SK-N-SH (cell line): Measurements from ENCODE around the gene TSC2. TPM values are rescaled to one million over a fixed set of nuclear protein-coding genes. Genes with fewer than 3 reads are reported as not detected.

Source experiments
- CTCF ChIA-PET: fragments of 300-600, 350-600 bp; formaldehyde crosslinking; extraction: SDS; loops from one replicate; lab custom pipeline; 2021; lab: Yijun Ruan, JAX
- POLR2A ChIA-PET: fragments of 350-600 bp; sonication (Branson Sonifier 250); formaldehyde crosslinking; extraction: SDS; loops from one replicate; lab custom pipeline; 2020; ENCODE audit warnings: antibody characterized with exemption, inconsistent platforms; lab: Yijun Ruan, JAX
- DNase-seq: peaks from one replicate; pipeline ENCODE4 v3.0.0; 2012
- H2AFZ ChIP-seq: fragments of 200-600 bp; sonication (generic); 2 replicates; pipeline ENCODE4 v1.8.1; 2016; ENCODE audit warnings: antibody characterized with exemption, mild to moderate bottlenecking, low read depth
- H3F3A ChIP-seq: fragments of 200-600 bp; sonication (generic); replicated peaks from 2 replicates; pipeline ENCODE3; 2016; ENCODE audit warnings: antibody characterized with exemption, mild to moderate bottlenecking; ENCODE audit not compliant: insufficient read depth
- H3K27ac ChIP-seq, 2 experiments: fragments of 200-500 bp in 1 of 2; fragments of 200-600 bp in 1 of 2; sonication (Bioruptor generic) in 1 of 2; sonication (generic), shearing (Covaris generic) in 1 of 2; 2 replicates each; pipeline versions ENCODE4 v1.5.1 to v1.6.1; 2014 to 2016; ENCODE audit warnings: low read depth in 2 of 2, inconsistent platforms in 1 of 2, low read length in 1 of 2, mild to moderate bottlenecking in 1 of 2, mixed read lengths in 1 of 2
- H3K27me3 ChIP-seq: fragments of 200-600 bp; sonication (generic), shearing (Covaris generic); 2 replicates; pipeline ENCODE4 v1.6.1; 2016; ENCODE audit warnings: mixed run types; ENCODE audit not compliant: insufficient read depth
- H3K36me3 ChIP-seq, 2 experiments: fragments of 200-500 bp in 1 of 2; fragments of 200-600 bp in 1 of 2; sonication (Bioruptor generic) in 1 of 2; sonication (generic) in 1 of 2; replicated peaks in 1 of 2; 2 replicates each; pipeline versions ENCODE3 to v1.5.1; 2014 to 2016; ENCODE audit warnings: low read length in 1 of 2, mild to moderate bottlenecking in 1 of 2; ENCODE audit not compliant: insufficient read depth in 2 of 2, control insufficient read depth in 1 of 2
- H3K4me1 ChIP-seq, 2 experiments: fragments of 200-500 bp in 1 of 2; fragments of 200-600 bp in 1 of 2; sonication (Bioruptor generic) in 1 of 2; sonication (generic), shearing (Covaris generic) in 1 of 2; 2 replicates each; pipeline versions ENCODE4 v1.5.1 to v1.6.1; 2014 to 2016; ENCODE audit warnings: low read depth in 1 of 2, low read length in 1 of 2, mixed run types in 1 of 2; ENCODE audit not compliant: insufficient read depth in 2 of 2, control insufficient read depth in 1 of 2
- H3K4me2 ChIP-seq: fragments of 200-600 bp; sonication (generic), shearing (Covaris generic); 2 replicates; pipeline ENCODE4 v1.6.1; 2017; ENCODE audit warnings: mixed run types
- H3K4me3 ChIP-seq, 2 experiments: fragments of 200-500 bp in 1 of 2; fragments of 200-600 bp in 1 of 2; sonication (Bioruptor generic) in 1 of 2; sonication (generic), shearing (Covaris generic) in 1 of 2; 2 replicates each; pipeline versions ENCODE4 v1.5.1 to v1.8.1; 2014 to 2016; ENCODE audit warnings: low read depth in 2 of 2, inconsistent platforms in 1 of 2, low read length in 1 of 2, mild to moderate bottlenecking in 1 of 2, mixed read lengths in 1 of 2, moderate library complexity in 1 of 2
- H3K79me2 ChIP-seq: fragments of 200-600 bp; sonication (generic); 2 replicates; pipeline ENCODE4 v1.8.1; 2017; ENCODE audit warnings: mild to moderate bottlenecking; ENCODE audit not compliant: insufficient read depth
- H3K9ac ChIP-seq: fragments of 200-600 bp; sonication (generic); 2 replicates; pipeline ENCODE4 v1.6.1; 2017; ENCODE audit warnings: mixed run types
- H3K9me2 ChIP-seq: fragments of 200-600 bp; sonication (generic); 2 replicates; pipeline ENCODE4 v1.6.1; 2017; ENCODE audit warnings: mixed run types
- H3K9me3 ChIP-seq: fragments of 200-600 bp; sonication (generic); 2 replicates; pipeline ENCODE4 v1.6.1; 2017; ENCODE audit warnings: mixed run types, mild to moderate bottlenecking, moderate library complexity
- H4K20me1 ChIP-seq: fragments of 200-600 bp; sonication (generic); 2 replicates; pipeline ENCODE4 v1.6.1; 2017; ENCODE audit warnings: mild to moderate bottlenecking, mixed run types; ENCODE audit not compliant: insufficient read depth
- EP300 ChIP-seq, 2 experiments: IDR thresholded peaks; 2 replicates each; pipeline versions ENCODE4 v1.4.0 to v1.6.1; 2012; ENCODE audit warnings: borderline replicate concordance in 1 of 2, low read depth in 1 of 2, low read length in 1 of 2
- EZH2phosphoT487 ChIP-seq: fragments of 200-600 bp; sonication (generic); IDR thresholded peaks from 2 replicates; pipeline ENCODE4 v1.6.1; 2017; ENCODE audit warnings: low read depth, mixed run types, mild to moderate bottlenecking, antibody characterized with exemption, moderate library complexity, borderline replicate concordance
- FOSL2 ChIP-seq: IDR thresholded peaks from 2 replicates; pipeline ENCODE4 v1.4.0; 2012; ENCODE audit warnings: low read depth, mild to moderate bottlenecking, moderate library complexity, borderline replicate concordance
- FOXJ3 ChIP-seq: sonication (generic); formaldehyde crosslinking; IDR thresholded peaks from 2 replicates; pipeline ENCODE4 v1.5.1; 2020; ENCODE audit warnings: mild to moderate bottlenecking, missing genetic modification reagents
- GABPA ChIP-seq: IDR thresholded peaks from 2 replicates; pipeline ENCODE4 v1.4.0; 2012; ENCODE audit warnings: low read depth, mild to moderate bottlenecking
- IRF3 ChIP-seq: fragments of 150-350 bp; IDR thresholded peaks from 2 replicates; pipeline ENCODE4 v1.6.1; 2016; ENCODE audit warnings: mild to moderate bottlenecking, low read depth, low read length
- JUND ChIP-seq: IDR thresholded peaks from 2 replicates; pipeline ENCODE4 v1.4.0; 2012
- MEF2A ChIP-seq: IDR thresholded peaks from 2 replicates; pipeline ENCODE4 v1.4.0; 2012; ENCODE audit warnings: low read depth, borderline replicate concordance
- NRF1 ChIP-seq: IDR thresholded peaks from 2 replicates; pipeline ENCODE4 v1.6.1; 2012; ENCODE audit warnings: low read depth, mild to moderate bottlenecking, low read length
- PBX3 ChIP-seq: IDR thresholded peaks from 2 replicates; pipeline ENCODE4; 2012
- REST ChIP-seq: IDR thresholded peaks from 2 replicates; pipeline ENCODE4 v1.6.1; 2012; ENCODE audit warnings: mild to moderate bottlenecking, low read depth, low read length, moderate library complexity
- RFX5 ChIP-seq: IDR thresholded peaks from 2 replicates; pipeline ENCODE4 v1.6.1; 2012; ENCODE audit warnings: mild to moderate bottlenecking, improper control_type of control experiment, low read length
- SIN3A ChIP-seq: IDR thresholded peaks from 2 replicates; pipeline ENCODE4 v1.6.1; 2012; ENCODE audit warnings: low read depth, mild to moderate bottlenecking, low read length, moderate library complexity, borderline replicate concordance
- SMC3 ChIP-seq: IDR thresholded peaks from 2 replicates; pipeline ENCODE4 v1.6.1; 2012; ENCODE audit warnings: low read depth, low read length, improper control_type of control experiment
- WGBS: methylation state at CpG from one replicate; pipeline ENCODE4 v1.1.6; 2017; ENCODE audit warnings: low lambda C conversion rate; 5-methylcytosine and 5-hydroxymethylcytosine counted together
- polyA plus RNA-seq, 3 experiments: library from polyadenylated mRNA; depleted of rRNA; stranded (reverse); fragments of >200 nt; gene quantifications; 2 replicates each; pipeline ENCODE4 v1.2.3, GENCODE V29; 2012

The TSC2 gene
- polyA plus RNA-seq, 1 of the 3 experiments (the other 2 are of a cell fraction), result 96.1 TPM

GRCh38 chr16:2093793-2094192 lies 46.0 kb downstream of the TSC2 start:
- CTCF ChIA-PET, result interaction anchor here (0.9 kb wide), 1 partner anchor 14 kb away, joined by 3 read pairs; no protein-coding TSS in a partner anchor
- TF ChIP-seq MEF2A (no peak), GABPA (no peak), SMC3 (no peak)

GRCh38 chr16:2095315-2095853 lies 47.6 kb downstream of the TSC2 start:
- no peaks in the 10 kb centered on the region for H3K79me2 ChIP-seq
- TF ChIP-seq JUND (0 out of 2 replicates have a peak, but pooled peaks have one; percentile 14), FOSL2 (peak; percentile 43; the same call in 1 of the 2 replicates), RFX5 (no peak), EZH2phosphoT487 (no peak)
- TF ChIP-seq, all 33 proteins: peak for 2
- Histone ChIP-seq H3K9me3 (no peaks in the 10 kb centered on the region), H3K4me3 (no peak overlapping the region), H3K36me3 (peaks cover 11 to 61% of the 10 kb centered on the region in 2 experiments), H3K9ac (no peak overlapping the region), H3K27me3 (no peaks in the 10 kb centered on the region), H3K27ac (no peak overlapping the region), H4K20me1 (0 out of 2 replicates have a peak, but pooled peaks cover 5% of the 10 kb centered on the region), H2AFZ (no peak overlapping the region), H3F3A (peaks cover 14% of the 10 kb centered on the region), H3K4me2 (no peak overlapping the region), H3K9me2 (no peaks in the 10 kb centered on the region), H3K4me1 (no peaks in the 10 kb centered on the region)
- 91% methylated on average over 26 of the region's 26 CpGs for WGBS
- DNase-seq, result no peak
- ChIA-PET POLR2A (no interaction called here), CTCF (interaction anchor here (0.6 kb wide), 1 partner anchor 35 kb away, joined by 3 read pairs; no protein-coding TSS in a partner anchor)

More at GRCh38 chr16:2093793-2094192, 46.0 kb downstream of the TSC2 start:
- no peak overlapping the region for H3K27ac ChIP-seq
- H2AFZ ChIP-seq, result no peak overlapping the region
- H3K79me2 ChIP-seq, result no peaks in the 10 kb centered on the region
- H3K9me2 ChIP-seq, result no peaks in the 10 kb centered on the region
- no peak overlapping the region for H3K4me2 ChIP-seq
- no peak overlapping the region for H3K9ac ChIP-seq
- peaks cover 18% of the 10 kb centered on the region for H3F3A ChIP-seq
- DNase-seq, result no peak
- no peaks in the 10 kb centered on the region for H3K9me3 ChIP-seq
- 80% methylated on average over 1 of the region's 15 CpGs for WGBS
- H3K27me3 ChIP-seq, result no peaks in the 10 kb centered on the region
- no peak overlapping the region for H3K4me3 ChIP-seq
- peaks cover 11 to 70% of the 10 kb centered on the region in 2 experiments for H3K36me3 ChIP-seq
- POLR2A ChIA-PET, result no interaction called here
- no peaks in the 10 kb centered on the region for H3K4me1 ChIP-seq
- H4K20me1 ChIP-seq, result peaks cover 9% of the 10 kb centered on the region; the same call in 1 of the 2 replicates

- Histone ChIP-seq H3K27me3 (no peaks in the 10 kb centered on the region), H3K4me2 (no peak overlapping the region), H3K9ac (no peak overlapping the region), H3K36me3 (peaks cover 11 to 56% of the 10 kb centered on the region in 2 experiments), H3F3A (peaks cover 14% of the 10 kb centered on the region), H3K4me3 (no peak overlapping the region), H3K79me2 (no peaks in the 10 kb centered on the region), H3K9me2 (no peaks in the 10 kb centered on the region), H2AFZ (no peak overlapping the region), H4K20me1 (0 out of 2 replicates have a peak, but pooled peaks cover 5% of the 10 kb centered on the region), H3K4me1 (no peaks in the 10 kb centered on the region), H3K9me3 (no peaks in the 10 kb centered on the region), H3K27ac (no peak overlapping the region)
- WGBS, result 97% methylated on average over 21 of the region's 23 CpGs
- ChIA-PET CTCF (no interaction called here), POLR2A (no interaction called here)
- DNase-seq, result peak; percentile 24
- no peak for TF ChIP-seq REST
- no peak for TF ChIP-seq EP300 (IDR thresholded peaks at IDR 0.05; ENCODE audit: borderline replicate concordance in 1 of 2, low read depth in 1 of 2, low read length in 1 of 2)
- no peak for TF ChIP-seq FOXJ3 (CRISPR knock-in tag)
- no peak for TF ChIP-seq GABPA
- no peak for TF ChIP-seq IRF3
- TF ChIP-seq SIN3A, result no peak
- no peak for TF ChIP-seq NRF1
- no peak for TF ChIP-seq PBX3
- no peak for TF ChIP-seq RFX5
Measured at GRCh38 chr16:2095918-2096582, 48.3 kb downstream of the TSC2 start.
